K562 (cell line): Measurements from ENCODE around the gene KLK1.
A peak's percentile ranks its signal among the peaks of the same experiment; 100 is the strongest.

Experiments
- ATF3 ChIP-seq, 2 experiments: fragments of 450-650 bp in 1 of 2; sonication (generic) in 1 of 2; formaldehyde crosslinking in 1 of 2; IDR thresholded peaks in 1 of 2; conservative IDR thresholded peaks in 1 of 2; 2 replicates each; pipeline versions ENCODE4 v1.6.1 to v1.8.1; 2016 to 2023; ENCODE audit warnings: mild to moderate bottlenecking in 2 of 2, moderate library complexity in 2 of 2, inconsistent platforms in 1 of 2, missing genetic modification reagents in 1 of 2
- CBX2 ChIP-seq: fragments of 200-600 bp; sonication (generic); IDR thresholded peaks from one replicate; pipeline ENCODE4 v1.6.1; 2012; ENCODE audit warnings: mild to moderate bottlenecking, low read length, inconsistent platforms; ENCODE audit not compliant: insufficient read depth, poor library complexity, severe bottlenecking
- CTCF ChIP-seq, 3 experiments: IDR thresholded peaks in 2 of 3; conservative IDR thresholded peaks in 1 of 3; 2 replicates each; pipeline ENCODE4 v1.5.1; 2011 to 2012; ENCODE audit warnings: low read length in 3 of 3, mild to moderate bottlenecking in 3 of 3, control low read depth in 2 of 3, improper control_type of control experiment in 1 of 3, inconsistent platforms in 1 of 3, low read depth in 1 of 3, mixed read lengths in 1 of 3, moderate library complexity in 1 of 3; ENCODE audit not compliant: insufficient read depth in 2 of 3
- KAT2B ChIP-seq: IDR thresholded peaks from one replicate; pipeline ENCODE4 v1.6.1; 2012; ENCODE audit warnings: low read depth, mild to moderate bottlenecking, control low read depth, inconsistent platforms, low read length, moderate library complexity
- KHSRP ChIP-seq: fragments of 450-650 bp; IDR thresholded peaks from 2 replicates; pipeline ENCODE4 v1.6.1; 2017
- NCOA1 ChIP-seq: fragments of 450-650 bp; IDR thresholded peaks from 2 replicates; pipeline ENCODE4 v1.6.1; 2016; ENCODE audit warnings: low read depth
- NR2C2 ChIP-seq, 2 experiments: fragments of 200-800 bp in 1 of 2; sonication (Bioruptor generic) in 1 of 2; sonication (generic) in 1 of 2; formaldehyde crosslinking in 1 of 2; IDR thresholded peaks; 2 replicates each; pipeline versions ENCODE4 v1.6.1 to v1.8.0; 2016 to 2022; ENCODE audit warnings: mild to moderate bottlenecking in 1 of 2, missing compliant biosample characterization in 1 of 2, missing genetic modification characterization in 1 of 2, missing genetic modification reagents in 1 of 2
- NRF1 ChIP-seq, 2 experiments: fragments of 450-650 bp; IDR thresholded peaks in 1 of 2; conservative IDR thresholded peaks in 1 of 2; 2 replicates each; pipeline ENCODE4 v1.6.1; 2014; ENCODE audit warnings: mild to moderate bottlenecking in 2 of 2
- POLR2A ChIP-seq: fragments of 450-650 bp; conservative IDR thresholded peaks from 2 replicates; pipeline ENCODE4 v1.6.1; 2016
- POLR3A ChIP-seq: IDR thresholded peaks from 2 replicates; pipeline ENCODE4 v1.6.1; 2011; ENCODE audit warnings: borderline replicate concordance, mild to moderate bottlenecking, moderate library complexity; ENCODE audit not compliant: insufficient read length, insufficient read depth; ENCODE audit errors: extremely low read depth
- RAD21 ChIP-seq, 2 experiments: fragments of 250-450 bp in 1 of 2; fragments of 450-650 bp in 1 of 2; sonication (Bioruptor Pico) in 1 of 2; formaldehyde crosslinking in 1 of 2; IDR thresholded peaks in 1 of 2; conservative IDR thresholded peaks in 1 of 2; 2 replicates each; pipeline versions ENCODE4 v1.4.0 to v1.8.0; 2020 to 2022; ENCODE audit warnings: mild to moderate bottlenecking in 2 of 2, moderate library complexity in 1 of 2

- TF ChIP-seq KHSRP (no peak), NR2C2 (CRISPR knock-in tag; IDR thresholded peaks at IDR 0.05) (no peak), NR2C2 (tag; IDR thresholded peaks at IDR 0.05) (no peak), KAT2B (no peak), RAD21 (CRISPR knock-in tag; conservative IDR thresholded peaks at IDR 0.05 in 1 of 2, IDR thresholded peaks at IDR 0.05 in 1 of 2) (peak; percentile 53 to 79), ATF3 (IDR thresholded peaks at IDR 0.05) (no peak), ATF3 (CRISPR knock-in tag; conservative IDR thresholded peaks at IDR 0.05) (no peak), POLR2A (no peak), CTCF (IDR thresholded peaks at IDR 0.05 in 2 of 3, conservative IDR thresholded peaks at IDR 0.05 in 1 of 3; ENCODE audit: insufficient read depth in 2 of 3, low read depth in 1 of 3, low read length in 3 of 3) (peak; percentile 61 to 70 (median 65)), NRF1 (conservative IDR thresholded peaks at IDR 0.05 in 1 of 2, IDR thresholded peaks at IDR 0.05 in 1 of 2) (peak; percentile 68 to 75), POLR3A (no peak), NCOA1 (no peak; the same call in 1 of the 2 replicates), CBX2 (no peak)
Measured at GRCh38 chr19:50794074-50794875, 29.3 kb downstream of the KLK1 start.
